SK-N-SH (cell line): ENCODE data around the gene SYNC.

Experiments used
- CHD2 ChIP-seq: fragments of 150-350 bp; IDR thresholded peaks from 2 replicates; pipeline ENCODE4 v1.6.1; 2018; ENCODE audit warnings: low read length; ENCODE audit not compliant: partially characterized antibody
- FOXJ3 ChIP-seq: sonication (generic); formaldehyde crosslinking; IDR thresholded peaks from 2 replicates; pipeline ENCODE4 v1.5.1; 2020; ENCODE audit warnings: mild to moderate bottlenecking, missing genetic modification reagents
- NRF1 ChIP-seq: IDR thresholded peaks from 2 replicates; pipeline ENCODE4 v1.6.1; 2012; ENCODE audit warnings: low read depth, mild to moderate bottlenecking, low read length
- SMC3 ChIP-seq: IDR thresholded peaks from 2 replicates; pipeline ENCODE4 v1.6.1; 2012; ENCODE audit warnings: low read depth, low read length, improper control_type of control experiment
- TF ChIP-seq, protein P1 (sequence below): fragments of 200-600 bp; sonication (generic); IDR thresholded peaks from 2 replicates; pipeline ENCODE4 v1.6.1; 2017; ENCODE audit warnings: antibody characterized with exemption, mild to moderate bottlenecking, moderate library complexity
- TF ChIP-seq, protein P2 (sequence below): IDR thresholded peaks from 2 replicates; pipeline ENCODE4 v1.4.0; 2012; ENCODE audit warnings: low read depth, borderline replicate concordance
- TF ChIP-seq, protein P3 (sequence below): IDR thresholded peaks from 2 replicates; pipeline ENCODE4 v1.4.0; 2012; ENCODE audit warnings: low read depth

DNA sequence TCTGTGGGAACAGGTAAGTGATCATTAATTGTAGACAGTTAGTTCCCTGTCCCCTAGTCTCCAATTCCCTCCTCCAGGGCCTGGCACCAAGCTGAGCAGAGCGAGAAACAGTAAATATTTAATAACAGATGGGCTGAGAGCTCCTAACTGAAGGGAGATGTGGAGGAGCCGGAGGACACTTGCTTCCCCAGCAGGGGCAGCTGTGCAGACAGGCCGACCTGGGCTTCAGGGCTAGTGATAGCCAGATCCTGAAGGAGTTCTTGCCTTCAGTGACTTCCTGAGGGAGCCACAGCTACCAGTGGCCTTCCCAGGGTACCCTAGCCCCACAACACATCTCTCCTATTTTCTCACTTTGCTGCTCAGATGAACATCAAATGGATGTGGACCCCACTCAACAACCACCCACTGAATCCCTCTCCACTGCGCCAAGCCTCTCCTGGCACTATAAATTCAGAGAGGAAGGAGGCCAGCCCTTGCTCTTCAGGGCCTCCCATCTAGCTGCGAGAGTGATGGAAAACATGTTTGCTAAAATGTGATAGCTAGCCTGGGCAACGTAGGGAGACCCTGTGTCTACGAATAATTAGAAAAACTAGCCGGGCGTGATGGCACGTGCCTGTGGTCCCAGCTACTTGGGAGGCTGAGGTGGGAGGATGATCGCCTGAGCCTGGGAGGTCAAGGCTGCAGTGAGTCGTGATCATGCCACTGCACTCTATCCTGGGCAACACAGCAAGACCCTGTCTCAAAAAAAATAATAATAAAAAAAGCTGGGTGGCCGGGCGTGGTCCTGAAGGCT, 26.9 kb upstream of the SYNC start:
- TF ChIP-seq SMC3 (no peak), FOXJ3 (CRISPR knock-in tag) (no peak), CHD2 (no peak), NRF1 (no peak)
- TF ChIP-seq, protein P1, sequence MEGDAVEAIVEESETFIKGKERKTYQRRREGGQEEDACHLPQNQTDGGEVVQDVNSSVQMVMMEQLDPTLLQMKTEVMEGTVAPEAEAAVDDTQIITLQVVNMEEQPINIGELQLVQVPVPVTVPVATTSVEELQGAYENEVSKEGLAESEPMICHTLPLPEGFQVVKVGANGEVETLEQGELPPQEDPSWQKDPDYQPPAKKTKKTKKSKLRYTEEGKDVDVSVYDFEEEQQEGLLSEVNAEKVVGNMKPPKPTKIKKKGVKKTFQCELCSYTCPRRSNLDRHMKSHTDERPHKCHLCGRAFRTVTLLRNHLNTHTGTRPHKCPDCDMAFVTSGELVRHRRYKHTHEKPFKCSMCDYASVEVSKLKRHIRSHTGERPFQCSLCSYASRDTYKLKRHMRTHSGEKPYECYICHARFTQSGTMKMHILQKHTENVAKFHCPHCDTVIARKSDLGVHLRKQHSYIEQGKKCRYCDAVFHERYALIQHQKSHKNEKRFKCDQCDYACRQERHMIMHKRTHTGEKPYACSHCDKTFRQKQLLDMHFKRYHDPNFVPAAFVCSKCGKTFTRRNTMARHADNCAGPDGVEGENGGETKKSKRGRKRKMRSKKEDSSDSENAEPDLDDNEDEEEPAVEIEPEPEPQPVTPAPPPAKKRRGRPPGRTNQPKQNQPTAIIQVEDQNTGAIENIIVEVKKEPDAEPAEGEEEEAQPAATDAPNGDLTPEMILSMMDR = no peak
- TF ChIP-seq, protein P2, sequence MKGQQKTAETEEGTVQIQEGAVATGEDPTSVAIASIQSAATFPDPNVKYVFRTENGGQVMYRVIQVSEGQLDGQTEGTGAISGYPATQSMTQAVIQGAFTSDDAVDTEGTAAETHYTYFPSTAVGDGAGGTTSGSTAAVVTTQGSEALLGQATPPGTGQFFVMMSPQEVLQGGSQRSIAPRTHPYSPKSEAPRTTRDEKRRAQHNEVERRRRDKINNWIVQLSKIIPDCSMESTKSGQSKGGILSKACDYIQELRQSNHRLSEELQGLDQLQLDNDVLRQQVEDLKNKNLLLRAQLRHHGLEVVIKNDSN = no peak
- TF ChIP-seq, protein P3, sequence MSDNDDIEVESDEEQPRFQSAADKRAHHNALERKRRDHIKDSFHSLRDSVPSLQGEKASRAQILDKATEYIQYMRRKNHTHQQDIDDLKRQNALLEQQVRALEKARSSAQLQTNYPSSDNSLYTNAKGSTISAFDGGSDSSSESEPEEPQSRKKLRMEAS = no peak
